ENCODE results near the gene ARHGAP26. TPM values are rescaled to one million over a fixed set of nuclear protein-coding genes. Genes with fewer than 3 reads are reported as not detected.
"Not testable (repeated sequence)": the region's sequence is repeated elsewhere in the genome, so short reads cannot be mapped to it uniquely, and the experiment has no call there.

The ARHGAP26 gene
- total RNA-seq, 4 donors from 2014 or later = 28.2 to 52.3 (median 37.9) TPM

DNA sequence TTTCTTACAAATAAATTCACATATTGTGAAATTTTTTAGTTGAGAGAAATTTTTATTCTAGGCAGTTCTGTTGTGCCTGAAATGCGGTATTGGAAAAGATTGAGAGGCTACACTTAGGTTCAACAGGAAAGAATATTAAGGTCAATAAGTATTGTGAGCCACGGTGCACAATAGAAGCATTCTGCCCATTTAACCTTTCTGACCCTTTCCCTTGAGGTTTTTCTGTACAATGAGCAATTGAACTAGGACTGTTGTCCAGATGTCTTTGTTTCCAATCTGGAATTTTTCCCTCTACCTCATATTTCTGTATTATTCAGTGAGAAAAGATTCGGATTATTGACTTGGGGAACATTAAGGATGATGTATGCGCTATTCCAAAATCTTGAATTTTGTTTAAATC, 428.2 kb downstream of the ARHGAP26 start:
- intact Hi-C loops (cut with DNase I) = no loop called here
- Histone ChIP-seq H3K27me3 (no peaks in the 10 kb centered on the region), H3K36me3 (no peaks in the 10 kb centered on the region), H3K27ac (no peak overlapping the region), H3K9me3 (no peaks in the 10 kb centered on the region), H3K4me3 (replicated peaks in 1 of 3) (no peak overlapping the region), H3K4me1 (no peaks in the 10 kb centered on the region)
- no peak for DNase-seq
- TF ChIP-seq POLR2A (IDR thresholded peaks at IDR 0.05) = no peak
- TF ChIP-seq, protein P1, sequence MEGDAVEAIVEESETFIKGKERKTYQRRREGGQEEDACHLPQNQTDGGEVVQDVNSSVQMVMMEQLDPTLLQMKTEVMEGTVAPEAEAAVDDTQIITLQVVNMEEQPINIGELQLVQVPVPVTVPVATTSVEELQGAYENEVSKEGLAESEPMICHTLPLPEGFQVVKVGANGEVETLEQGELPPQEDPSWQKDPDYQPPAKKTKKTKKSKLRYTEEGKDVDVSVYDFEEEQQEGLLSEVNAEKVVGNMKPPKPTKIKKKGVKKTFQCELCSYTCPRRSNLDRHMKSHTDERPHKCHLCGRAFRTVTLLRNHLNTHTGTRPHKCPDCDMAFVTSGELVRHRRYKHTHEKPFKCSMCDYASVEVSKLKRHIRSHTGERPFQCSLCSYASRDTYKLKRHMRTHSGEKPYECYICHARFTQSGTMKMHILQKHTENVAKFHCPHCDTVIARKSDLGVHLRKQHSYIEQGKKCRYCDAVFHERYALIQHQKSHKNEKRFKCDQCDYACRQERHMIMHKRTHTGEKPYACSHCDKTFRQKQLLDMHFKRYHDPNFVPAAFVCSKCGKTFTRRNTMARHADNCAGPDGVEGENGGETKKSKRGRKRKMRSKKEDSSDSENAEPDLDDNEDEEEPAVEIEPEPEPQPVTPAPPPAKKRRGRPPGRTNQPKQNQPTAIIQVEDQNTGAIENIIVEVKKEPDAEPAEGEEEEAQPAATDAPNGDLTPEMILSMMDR (IDR thresholded peaks at IDR 0.05) = no peak
- WGBS, 2 donors = 91 to 93% methylated on average over 4 of the region's 4 CpGs

- no peak overlapping the region for H3K27ac ChIP-seq
- no peak overlapping the region for H3K4me3 ChIP-seq (replicated peaks in 1 of 3)
- no peaks in the 10 kb centered on the region for H3K27me3 ChIP-seq
- no peaks in the 10 kb centered on the region for H3K9me3 ChIP-seq
- WGBS, 2 donors = 93 to 97% methylated on average over 1 of the region's 1 CpG
- TF ChIP-seq, protein P1 (IDR thresholded peaks at IDR 0.05) = no peak
- no peak for TF ChIP-seq POLR2A (IDR thresholded peaks at IDR 0.05)
- DNase-seq = no peak
- H3K4me1 ChIP-seq = no peaks in the 10 kb centered on the region
- intact Hi-C loops (cut with DNase I) = no loop called here
- H3K36me3 ChIP-seq = no peaks in the 10 kb centered on the region
Observed at GRCh38 chr5:143199161-143199560, 429.0 kb downstream of the ARHGAP26 start.

DNA sequence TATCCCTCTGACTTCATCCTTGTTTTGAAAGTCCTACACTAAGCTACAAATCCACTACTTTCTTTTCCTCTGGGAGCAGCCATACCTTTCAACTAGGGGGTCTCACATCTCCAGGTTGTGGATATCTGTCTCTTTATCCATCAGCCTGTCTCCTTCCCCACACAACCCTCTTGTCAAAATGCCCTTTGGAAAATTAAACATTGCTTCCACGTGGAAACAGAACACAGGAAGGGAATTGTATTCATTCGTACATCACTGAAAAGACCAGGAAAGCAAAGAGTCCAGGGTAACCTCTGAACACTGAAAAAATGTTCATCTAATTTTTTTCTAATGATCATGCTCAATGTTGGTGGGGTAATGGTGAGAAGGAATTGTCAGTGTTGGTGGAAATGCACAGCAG, 429.7 kb downstream of the ARHGAP26 start:
- Histone ChIP-seq H3K4me1 (no peaks in the 10 kb centered on the region), H3K36me3 (no peaks in the 10 kb centered on the region), H3K27ac (no peak overlapping the region), H3K9me3 (no peaks in the 10 kb centered on the region), H3K4me3 (replicated peaks in 1 of 3) (no peak overlapping the region), H3K27me3 (no peaks in the 10 kb centered on the region)
- TF ChIP-seq, protein P1 (IDR thresholded peaks at IDR 0.05) = no peak
- TF ChIP-seq POLR2A (IDR thresholded peaks at IDR 0.05) = no peak
- intact Hi-C loops (cut with DNase I) = no loop called here
- 79 to 80% methylated on average over 2 of the region's 2 CpGs for WGBS, 2 donors
- no peak for DNase-seq

DNA sequence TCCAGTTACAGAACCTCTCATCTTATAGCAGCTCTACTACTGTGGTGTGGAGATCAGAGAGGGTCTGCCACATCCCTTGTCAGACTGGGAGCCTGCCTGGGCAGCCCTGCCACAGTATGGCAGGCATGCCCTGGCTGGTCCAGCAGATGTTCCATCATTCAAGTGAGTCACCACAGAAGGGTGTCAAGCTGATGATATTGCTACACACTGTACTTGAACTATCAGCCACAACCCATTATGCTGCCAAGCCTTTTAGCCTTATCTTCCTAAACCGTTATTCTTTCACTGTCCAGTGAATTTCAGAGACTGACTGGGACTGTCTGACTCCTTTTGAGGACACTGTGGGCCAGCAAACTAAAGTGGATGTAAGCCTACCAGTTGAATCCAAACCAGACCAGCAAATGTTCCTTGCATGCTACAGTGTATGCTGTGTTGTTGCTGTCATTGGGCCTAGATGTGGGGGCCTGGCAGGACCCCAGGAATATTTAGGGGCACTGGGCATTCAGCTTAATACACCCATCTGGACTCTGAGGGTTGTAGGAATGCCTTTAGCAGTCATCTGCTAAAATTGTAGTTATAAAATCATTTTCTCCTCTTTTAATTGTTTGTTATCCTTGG, 430.7 kb downstream of the ARHGAP26 start:
- Histone ChIP-seq H3K36me3 (no peaks in the 10 kb centered on the region), H3K27ac (no peak overlapping the region), H3K27me3 (no peaks in the 10 kb centered on the region), H3K4me1 (no peaks in the 10 kb centered on the region), H3K9me3 (no peaks in the 10 kb centered on the region), H3K4me3 (replicated peaks in 1 of 3) (no peak overlapping the region)
- WGBS, 2 donors = 68 to 76% methylated on average over 1 of the region's 1 CpG
- no peak for DNase-seq
- intact Hi-C loops (cut with DNase I) = no loop called here
- TF ChIP-seq, protein P1 (IDR thresholded peaks at IDR 0.05) = no peak
- TF ChIP-seq POLR2A (IDR thresholded peaks at IDR 0.05) = no peak

DNA sequence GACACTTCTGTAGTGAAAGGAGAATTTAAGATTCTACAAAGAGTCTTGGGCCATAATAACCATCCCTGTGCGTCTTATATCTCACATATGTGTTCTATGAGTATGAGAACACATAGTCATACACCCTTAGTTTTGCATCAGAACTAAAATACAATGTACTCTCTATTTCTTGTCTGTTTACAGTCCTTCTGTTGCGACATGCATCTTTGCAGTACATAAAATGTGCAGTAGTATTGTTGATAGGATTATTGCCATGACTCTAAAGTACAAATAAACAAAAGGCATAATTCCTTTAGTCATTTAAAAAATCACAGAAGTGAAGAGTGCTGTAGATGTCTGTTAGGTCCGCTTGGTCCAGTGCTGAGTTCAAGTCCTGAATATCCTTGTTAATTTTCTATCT, 431.4 kb downstream of the ARHGAP26 start:
- Histone ChIP-seq H3K4me1 (no peaks in the 10 kb centered on the region), H3K27me3 (no peaks in the 10 kb centered on the region), H3K4me3 (replicated peaks in 1 of 3) (no peak overlapping the region), H3K9me3 (no peaks in the 10 kb centered on the region), H3K27ac (no peak overlapping the region), H3K36me3 (no peaks in the 10 kb centered on the region)
- 98% methylated on average over 3 of the region's 3 CpGs for WGBS, 2 donors
- DNase-seq = no peak
- TF ChIP-seq, protein P1 (IDR thresholded peaks at IDR 0.05) = no peak
- TF ChIP-seq POLR2A (IDR thresholded peaks at IDR 0.05) = no peak
- intact Hi-C loops (cut with DNase I) = no loop called here

DNA sequence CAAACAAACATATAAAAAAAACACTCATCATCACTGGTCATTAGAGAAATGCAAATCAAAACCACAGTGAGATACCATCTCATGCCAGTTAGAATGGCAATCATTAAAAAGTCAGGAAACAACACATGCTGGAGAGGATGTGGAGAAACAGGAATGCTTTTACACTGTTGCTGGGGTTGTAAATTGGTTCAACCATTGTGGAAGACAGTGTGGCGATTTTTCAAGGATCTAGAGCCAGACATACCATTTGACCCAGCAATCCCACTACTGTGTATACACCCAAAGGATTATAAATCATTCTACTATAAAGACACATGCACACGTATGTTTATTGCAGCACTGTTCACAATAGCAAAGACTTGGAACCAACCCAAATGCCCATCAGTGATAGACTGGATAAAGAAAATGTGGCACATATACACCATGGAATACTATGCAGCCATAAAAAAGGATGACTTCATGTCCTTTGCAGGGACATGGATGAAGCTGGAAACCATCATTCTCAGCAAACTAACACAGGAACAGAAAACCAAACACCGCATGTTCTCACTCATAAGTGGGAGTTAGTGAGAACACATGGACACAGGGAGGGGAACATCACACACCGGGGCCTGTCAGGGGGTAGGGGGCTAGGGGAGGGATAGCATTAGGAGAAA, 433.3 kb downstream of the ARHGAP26 start:
- H3K36me3 ChIP-seq = not testable (repeated sequence)

More for the DNA sequence above, 433.3 kb downstream of the ARHGAP26 start:
- WGBS, 2 donors = 95 to 100% methylated on average over 4 of the region's 4 CpGs
- H3K27ac ChIP-seq; H3K9me3 ChIP-seq; intact Hi-C loops (cut with DNase I); H3K4me3 ChIP-seq (replicated peaks in 1 of 3); H3K4me1 ChIP-seq; DNase-seq; H3K27me3 ChIP-seq: not testable (repeated sequence)
